Measurements from ENCODE around the gene FER. TPM values are rescaled to one million over a fixed set of nuclear protein-coding genes. Genes with fewer than 3 reads are reported as not detected.

FER gene
- total RNA-seq, 1 donor from 2014 or later, result 38.2 TPM

GRCh38 chr5:109225716-109226625 lies 478.3 kb downstream of the FER start:
- Mint-ChIP-seq H3K4me3 (ENCODE audit: unreplicated experiment) (no peak overlapping the region), H3K9me3 (ENCODE audit: unreplicated experiment) (no peaks in the 10 kb centered on the region), H3K36me3 (ENCODE audit: unreplicated experiment) (no peaks in the 10 kb centered on the region), H3K27me3 (ENCODE audit: unreplicated experiment) (no peaks in the 10 kb centered on the region), H3K27ac (ENCODE audit: unreplicated experiment) (no peak overlapping the region), H3K4me1 (ENCODE audit: unreplicated experiment) (no peaks in the 10 kb centered on the region)
- peak; percentile 49 for DNase-seq (ENCODE audit: extremely low spot score, unreplicated experiment)
- no peak for TF ChIP-seq CTCF (IDR thresholded peaks at IDR 0.05)

- no peak for TF ChIP-seq CTCF (IDR thresholded peaks at IDR 0.05)
- no peaks in the 10 kb centered on the region for H3K36me3 Mint-ChIP-seq (ENCODE audit: unreplicated experiment)
- H3K4me1 Mint-ChIP-seq (ENCODE audit: unreplicated experiment), result no peaks in the 10 kb centered on the region
- no peak overlapping the region for H3K4me3 Mint-ChIP-seq (ENCODE audit: unreplicated experiment)
- peaks cover 4% of the 10 kb centered on the region for H3K9me3 Mint-ChIP-seq (ENCODE audit: unreplicated experiment)
- H3K27ac Mint-ChIP-seq (ENCODE audit: unreplicated experiment), result no peak overlapping the region
- H3K27me3 Mint-ChIP-seq (ENCODE audit: unreplicated experiment), result no peaks in the 10 kb centered on the region
- no peak for DNase-seq (ENCODE audit: extremely low spot score, unreplicated experiment)
Observed at GRCh38 chr5:109230369-109230768, 482.7 kb downstream of the FER start.

- peak; percentile 53 for DNase-seq (ENCODE audit: extremely low spot score, unreplicated experiment)
- H3K4me1 Mint-ChIP-seq (ENCODE audit: unreplicated experiment), result no peaks in the 10 kb centered on the region
- peaks cover 9% of the 10 kb centered on the region for H3K9me3 Mint-ChIP-seq (ENCODE audit: unreplicated experiment)
Observed at GRCh38 chr5:109231331-109231730, 483.6 kb downstream of the FER start.

GRCh38 chr5:109234381-109234780 lies 486.7 kb downstream of the FER start:
- Mint-ChIP-seq H3K27me3 (ENCODE audit: unreplicated experiment) (no peaks in the 10 kb centered on the region), H3K36me3 (ENCODE audit: unreplicated experiment) (no peaks in the 10 kb centered on the region), H3K4me3 (ENCODE audit: unreplicated experiment) (no peak overlapping the region), H3K27ac (ENCODE audit: unreplicated experiment) (no peak overlapping the region), H3K9me3 (ENCODE audit: unreplicated experiment) (peaks cover 14% of the 10 kb centered on the region), H3K4me1 (ENCODE audit: unreplicated experiment) (no peaks in the 10 kb centered on the region)
- TF ChIP-seq CTCF (IDR thresholded peaks at IDR 0.05), result no peak
- DNase-seq (ENCODE audit: extremely low spot score, unreplicated experiment), result peak; percentile 73

More at GRCh38 chr5:109231331-109231730, 483.6 kb downstream of the FER start:
- no peak overlapping the region for H3K4me3 Mint-ChIP-seq (ENCODE audit: unreplicated experiment)
- no peaks in the 10 kb centered on the region for H3K36me3 Mint-ChIP-seq (ENCODE audit: unreplicated experiment)
- TF ChIP-seq CTCF (IDR thresholded peaks at IDR 0.05), result no peak
- H3K27ac Mint-ChIP-seq (ENCODE audit: unreplicated experiment), result no peak overlapping the region
- H3K27me3 Mint-ChIP-seq (ENCODE audit: unreplicated experiment), result no peaks in the 10 kb centered on the region

- H3K27ac Mint-ChIP-seq (ENCODE audit: unreplicated experiment), result no peak overlapping the region
- DNase-seq (ENCODE audit: extremely low spot score, unreplicated experiment), result no peak
- H3K9me3 Mint-ChIP-seq (ENCODE audit: unreplicated experiment), result peaks cover 14% of the 10 kb centered on the region
- no peak overlapping the region for H3K4me3 Mint-ChIP-seq (ENCODE audit: unreplicated experiment)
- no peak for TF ChIP-seq CTCF (IDR thresholded peaks at IDR 0.05)
- H3K4me1 Mint-ChIP-seq (ENCODE audit: unreplicated experiment), result no peaks in the 10 kb centered on the region
- no peaks in the 10 kb centered on the region for H3K36me3 Mint-ChIP-seq (ENCODE audit: unreplicated experiment)
- no peaks in the 10 kb centered on the region for H3K27me3 Mint-ChIP-seq (ENCODE audit: unreplicated experiment)
Observed at GRCh38 chr5:109239456-109239855, 491.8 kb downstream of the FER start.

All from osteocyte (in vitro differentiated cells).